Activated CD8-positive, alpha-beta memory T cell treated with anti-CD3 and anti-CD28 coated beads, Interleukin-2, amount 50 U/mL, for 48 hours (primary cell): Measurements from ENCODE around the gene LAMA3.
A peak's percentile ranks its signal among the peaks of the same experiment; 100 is the strongest.

ENCODE experiments used
- DNase-seq: peaks from one replicate; pipeline ENCODE4 v3.0.0-alpha.2; 2020

LAMA3 gene

GRCh38 chr18:23855721-23856120 is 166.5 kb downstream of the LAMA3 start:
- DNase-seq, result no peak

GRCh38 chr18:23856466-23857163 is 167.4 kb downstream of the LAMA3 start:
- DNase-seq, result no peak

- DNase-seq, result no peak
Measured at GRCh38 chr18:23857164-23857552, 167.9 kb downstream of the LAMA3 start.

GRCh38 chr18:23857756-23858155 is 168.5 kb downstream of the LAMA3 start:
- no peak for DNase-seq

GRCh38 chr18:23859466-23860336 is 170.4 kb downstream of the LAMA3 start:
- DNase-seq, result no peak

- no peak for DNase-seq
Measured at GRCh38 chr18:23861326-23861725, 172.1 kb downstream of the LAMA3 start.

GRCh38 chr18:23861805-23862470 is 172.7 kb downstream of the LAMA3 start:
- DNase-seq, result no peak

GRCh38 chr18:23864624-23865023 is 175.4 kb downstream of the LAMA3 start:
- DNase-seq, result no peak

- no peak for DNase-seq
Measured at GRCh38 chr18:23867006-23867405, 177.8 kb downstream of the LAMA3 start.

- no peak for DNase-seq
Measured at GRCh38 chr18:23868136-23868785, 179.0 kb downstream of the LAMA3 start.

- no peak for DNase-seq
Measured at GRCh38 chr18:23870676-23871380, 181.6 kb downstream of the LAMA3 start.

GRCh38 chr18:23871410-23871809 is 182.2 kb downstream of the LAMA3 start:
- peak; percentile 65 for DNase-seq

- DNase-seq, result no peak
Measured at GRCh38 chr18:23872701-23873550, 183.7 kb downstream of the LAMA3 start.

- DNase-seq, result no peak
Measured at GRCh38 chr18:23875966-23876895, 187.0 kb downstream of the LAMA3 start.

- DNase-seq, result no peak
Measured at GRCh38 chr18:23876921-23877320, 187.7 kb downstream of the LAMA3 start.

- no peak for DNase-seq
Measured at GRCh38 chr18:23877371-23877770, 188.1 kb downstream of the LAMA3 start.

- DNase-seq, result no peak
Measured at GRCh38 chr18:23878336-23878900, 189.2 kb downstream of the LAMA3 start.

GRCh38 chr18:23879126-23879525 is 189.9 kb downstream of the LAMA3 start:
- no peak for DNase-seq

GRCh38 chr18:23879544-23879943 is 190.3 kb downstream of the LAMA3 start:
- DNase-seq, result no peak

GRCh38 chr18:23879966-23880565 is 190.8 kb downstream of the LAMA3 start:
- DNase-seq, result no peak
